Progenitor cell of endocrine pancreas (in vitro differentiated cells): ENCODE results near the gene PTPMT1. TPM values are rescaled to one million over a fixed set of nuclear protein-coding genes. Genes with fewer than 3 reads are reported as not detected.

Source experiments
- DNase-seq: peaks from one replicate; pipeline ENCODE4 v3.0.0; 2021; ENCODE audit warnings: low spot score; ENCODE audit not compliant: unreplicated experiment
- H3K27ac Mint-ChIP-seq: 2 replicates; pipeline ENCODE4 v1.8.0; 2021; ENCODE audit warnings: mild to moderate bottlenecking, moderate library complexity, mixed read lengths
- H3K27me3 Mint-ChIP-seq: 2 replicates; pipeline ENCODE4 v1.8.0; 2021; ENCODE audit warnings: mixed read lengths
- H3K36me3 Mint-ChIP-seq: 2 replicates; pipeline ENCODE4 v1.8.0; 2022; ENCODE audit warnings: mixed read lengths; ENCODE audit not compliant: insufficient read depth
- H3K4me1 Mint-ChIP-seq: 2 replicates; pipeline ENCODE4 v1.8.0; 2021; ENCODE audit warnings: low read depth, mixed read lengths
- H3K4me3 Mint-ChIP-seq: 2 replicates; pipeline ENCODE4 v1.8.0; 2021; ENCODE audit warnings: low read depth, mild to moderate bottlenecking, moderate library complexity, mixed read lengths
- H3K9me3 Mint-ChIP-seq: 2 replicates; pipeline ENCODE4 v1.8.0; 2021; ENCODE audit warnings: low read depth, mixed read lengths
- CTCF ChIP-seq: fragments of 200-600 bp; sonication (generic); IDR thresholded peaks from one replicate; pipeline ENCODE4 v1.5.0; 2021; ENCODE audit warnings: antibody characterized with exemption, mild to moderate bottlenecking; ENCODE audit not compliant: unreplicated experiment
- total RNA-seq: library from RNA; stranded (reverse); gene quantifications from 2 replicates; pipeline ENCODE4 v1.2.1, GENCODE V29; 2021

PTPMT1 gene
- total RNA-seq, 1 donor from 2014 or later, result 47.6 TPM

- TF ChIP-seq CTCF, result no peak
- Mint-ChIP-seq H3K27me3 (no peaks in the 10 kb centered on the region), H3K27ac (no peak overlapping the region), H3K36me3 (no peaks in the 10 kb centered on the region), H3K9me3 (no peaks in the 10 kb centered on the region), H3K4me3 (no peak overlapping the region), H3K4me1 (peaks cover 9% of the 10 kb centered on the region)
- DNase-seq, result no peak
These were observed 40.5 kb downstream of the PTPMT1 start for GRCh38 chr11:47605921-47606320.

GRCh38 chr11:47606731-47607130, 41.3 kb downstream of the PTPMT1 start:
- Mint-ChIP-seq H3K4me1 (peaks cover 9% of the 10 kb centered on the region), H3K4me3 (no peak overlapping the region), H3K36me3 (no peaks in the 10 kb centered on the region), H3K27ac (no peak overlapping the region), H3K27me3 (no peaks in the 10 kb centered on the region), H3K9me3 (no peaks in the 10 kb centered on the region)
- no peak for TF ChIP-seq CTCF
- DNase-seq, result no peak

GRCh38 chr11:47607380-47607779, 42.0 kb downstream of the PTPMT1 start:
- peaks cover 9% of the 10 kb centered on the region for H3K4me1 Mint-ChIP-seq
- H3K4me3 Mint-ChIP-seq, result no peak overlapping the region
- DNase-seq, result no peak
- no peak overlapping the region for H3K27ac Mint-ChIP-seq
- H3K36me3 Mint-ChIP-seq, result no peaks in the 10 kb centered on the region
- no peak for TF ChIP-seq CTCF
- no peaks in the 10 kb centered on the region for H3K9me3 Mint-ChIP-seq
- no peaks in the 10 kb centered on the region for H3K27me3 Mint-ChIP-seq

DNA sequence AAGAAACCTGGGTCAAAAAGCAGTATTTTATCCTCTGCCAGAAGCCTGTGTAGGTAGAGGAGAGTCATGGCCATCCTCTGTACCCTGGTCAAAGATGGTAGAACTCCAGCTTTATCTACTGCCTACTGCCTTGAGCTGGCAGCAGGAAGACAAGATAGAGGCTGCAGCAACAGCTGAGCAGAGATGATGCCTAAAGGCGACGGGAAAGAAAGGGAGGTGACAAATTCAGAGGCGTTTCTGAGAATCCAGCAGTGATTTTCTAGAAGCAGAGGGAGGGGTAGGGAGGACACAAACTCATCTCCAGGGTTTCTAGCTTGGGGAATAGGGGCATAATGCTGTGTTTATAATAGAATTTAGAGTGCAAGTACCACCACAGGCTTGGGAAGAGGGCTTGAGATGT, 44.3 kb downstream of the PTPMT1 start:
- H3K36me3 Mint-ChIP-seq, result no peaks in the 10 kb centered on the region
- H3K4me3 Mint-ChIP-seq, result no peak overlapping the region
- TF ChIP-seq CTCF, result no peak
- peaks cover 9% of the 10 kb centered on the region for H3K4me1 Mint-ChIP-seq
- H3K27me3 Mint-ChIP-seq, result no peaks in the 10 kb centered on the region
- H3K9me3 Mint-ChIP-seq, result no peaks in the 10 kb centered on the region
- no peak overlapping the region for H3K27ac Mint-ChIP-seq
- no peak for DNase-seq

DNA sequence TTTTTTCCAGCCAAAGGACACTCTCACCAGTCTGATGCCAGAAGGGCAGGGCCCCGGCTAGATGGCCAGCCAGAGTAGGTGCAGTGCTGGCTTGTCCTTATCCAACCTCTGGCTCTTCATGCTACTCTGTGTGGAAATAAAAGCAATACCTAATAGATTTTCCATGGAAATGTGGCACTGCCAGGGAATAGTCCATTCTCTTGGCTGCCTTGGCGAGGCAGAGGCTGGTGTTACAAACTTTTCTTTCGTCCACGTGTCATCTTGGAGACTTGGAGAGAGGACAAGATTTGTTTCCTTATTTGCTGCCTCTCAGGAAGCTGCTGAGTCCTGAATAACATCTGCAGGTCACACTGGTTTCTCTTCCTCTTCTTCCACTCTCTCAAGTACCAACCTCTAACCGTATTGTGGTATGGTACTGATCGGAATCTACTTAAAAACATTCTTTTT, 46.0 kb downstream of the PTPMT1 start:
- H3K27me3 Mint-ChIP-seq, result no peaks in the 10 kb centered on the region
- H3K36me3 Mint-ChIP-seq, result no peaks in the 10 kb centered on the region
- no peak overlapping the region for H3K4me3 Mint-ChIP-seq
- DNase-seq, result no peak
- no peaks in the 10 kb centered on the region for H3K9me3 Mint-ChIP-seq
- peaks cover 2% of the 10 kb centered on the region for H3K4me1 Mint-ChIP-seq
- TF ChIP-seq CTCF, result no peak
- no peak overlapping the region for H3K27ac Mint-ChIP-seq
